Caki2 (cell line): ENCODE measurements around the gene ASIC1. TPM values are rescaled to one million over a fixed set of nuclear protein-coding genes. Genes with fewer than 3 reads are reported as not detected.
A peak's percentile ranks its signal among the peaks of the same experiment; 100 is the strongest.

Experiments
- DNase-seq: peaks from one replicate; pipeline ENCODE4 v3.0.0-alpha.2; 2015; ENCODE audit warnings: low read depth
- in situ Hi-C: cut with HindIII; loops from 2 replicates; pipeline ENCODE4 v1.10.0; 2016; ENCODE audit warnings: low sequenced_read_pairs, low pct_unique_long_range_greater_than_20kb, mixed read lengths
- total RNA-seq: library from RNA; depleted of rRNA; stranded (reverse); fragments of >200 nt; shearing (Covaris generic); gene quantifications from 2 replicates; pipeline ENCODE4 v1.2.3, GENCODE V29; 2014; ENCODE audit warnings: low replicate concordance

The ASIC1 gene
- total RNA-seq, 1 experiment from 2014 or later: 0.74 TPM

DNA sequence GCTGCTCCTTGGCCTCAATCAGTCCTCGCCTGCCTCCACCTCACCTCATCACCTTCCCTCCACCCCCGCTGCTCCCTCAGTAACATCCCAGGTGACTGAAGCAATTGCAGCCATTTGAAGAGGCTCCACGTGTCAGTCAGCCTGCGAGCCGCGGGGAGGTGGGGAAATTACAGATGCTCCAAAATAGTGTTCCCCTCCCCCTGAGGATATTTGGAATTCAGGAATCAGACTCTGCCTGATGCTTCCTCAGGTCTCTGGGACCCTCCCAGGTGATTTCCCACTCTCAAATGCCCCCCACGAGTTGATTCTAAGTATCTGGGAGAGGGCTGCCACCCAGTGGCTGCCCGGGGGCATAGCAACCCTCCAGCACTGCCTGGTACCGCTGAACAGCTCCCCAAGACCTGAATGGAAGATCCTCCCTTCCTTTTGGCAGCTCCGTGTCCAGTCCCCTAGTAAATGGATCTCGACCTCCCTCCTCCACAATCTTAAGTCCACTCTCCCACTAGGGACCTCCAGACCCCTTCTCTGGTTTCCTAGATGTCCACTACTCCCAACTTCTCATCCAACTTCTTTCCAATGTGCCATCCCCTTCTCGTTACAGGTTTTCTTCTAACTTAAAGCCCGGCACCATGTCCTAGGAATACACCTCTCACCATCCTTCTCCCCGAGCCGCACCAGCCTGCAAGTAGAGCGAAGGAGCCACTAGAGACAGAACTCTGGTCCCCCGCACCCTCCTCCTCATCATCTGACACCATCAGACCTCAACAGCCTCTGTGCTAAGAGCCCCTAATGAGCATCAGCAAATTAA is 1.4 kb upstream of the ASIC1 start:
- DNase-seq: peak; percentile 66
- in situ Hi-C loops: loop anchor here (25.0 kb wide), 1 partner anchor 94 kb away; the partner anchor contains the start of genes AQP2, AQP5 and AQP6

DNA sequence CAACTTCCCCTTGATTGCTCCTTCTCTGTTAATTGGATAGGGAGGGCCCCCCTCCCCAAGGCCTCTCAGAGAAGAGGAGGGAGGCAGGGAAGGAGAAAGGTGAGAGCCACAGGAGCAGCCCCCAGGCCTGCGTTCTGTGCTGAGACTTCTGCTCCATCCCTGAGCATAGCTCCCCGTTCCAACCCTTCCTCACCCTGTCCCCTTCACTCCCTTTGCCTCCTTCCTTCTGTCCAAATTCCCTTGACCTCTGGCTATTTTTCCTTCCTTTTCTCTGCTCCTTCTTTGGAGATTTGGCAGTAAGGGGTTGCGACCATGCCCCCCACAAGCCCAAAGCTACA is 788 bp upstream of the ASIC1 start:
- in situ Hi-C loops: loop anchor here (25.0 kb wide), 1 partner anchor 94 kb away; the partner anchor contains the start of genes AQP2, AQP5 and AQP6
- DNase-seq: no peak

DNA sequence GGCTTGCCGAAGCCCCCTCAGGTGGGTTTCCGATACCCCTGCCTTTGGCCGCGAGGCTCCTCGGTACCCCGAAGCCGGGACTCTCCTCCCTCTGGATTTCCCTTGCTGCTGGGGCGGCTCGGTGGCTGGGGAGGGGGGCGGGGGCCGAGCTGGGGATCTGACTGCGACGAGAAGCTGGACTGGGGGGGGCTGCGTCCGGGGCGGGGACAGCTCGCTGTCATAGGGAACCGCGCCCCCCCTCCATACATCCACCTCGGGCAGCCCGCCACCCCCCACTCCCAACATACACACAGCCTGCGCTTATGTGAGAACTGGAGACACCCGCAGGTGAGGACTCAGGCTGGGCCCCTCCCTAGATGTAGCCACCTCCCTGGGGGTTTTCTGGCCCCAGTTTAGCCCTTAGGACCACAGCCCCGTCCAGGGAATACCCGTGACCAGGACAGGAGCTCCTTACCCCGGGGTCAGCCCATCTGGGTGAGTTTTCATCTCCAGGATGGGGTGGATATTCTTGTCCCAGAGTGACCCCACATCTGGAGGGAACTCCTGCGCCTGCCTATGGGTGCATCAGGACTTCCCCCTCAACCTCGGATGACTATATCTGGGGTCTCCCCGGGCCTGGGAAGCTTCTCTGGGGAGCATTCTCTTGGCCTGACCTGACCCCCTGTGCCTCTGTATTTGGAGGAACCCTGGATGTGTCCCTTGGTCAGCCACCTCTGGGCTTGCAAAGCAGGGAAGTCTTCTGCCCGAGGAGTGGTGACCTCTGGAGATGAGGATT is 687 bp downstream of the ASIC1 start:
- in situ Hi-C loops: loop anchor here (25.0 kb wide), 1 partner anchor 96 kb away; the partner anchor contains the start of genes AQP2, AQP5 and AQP6

DNA sequence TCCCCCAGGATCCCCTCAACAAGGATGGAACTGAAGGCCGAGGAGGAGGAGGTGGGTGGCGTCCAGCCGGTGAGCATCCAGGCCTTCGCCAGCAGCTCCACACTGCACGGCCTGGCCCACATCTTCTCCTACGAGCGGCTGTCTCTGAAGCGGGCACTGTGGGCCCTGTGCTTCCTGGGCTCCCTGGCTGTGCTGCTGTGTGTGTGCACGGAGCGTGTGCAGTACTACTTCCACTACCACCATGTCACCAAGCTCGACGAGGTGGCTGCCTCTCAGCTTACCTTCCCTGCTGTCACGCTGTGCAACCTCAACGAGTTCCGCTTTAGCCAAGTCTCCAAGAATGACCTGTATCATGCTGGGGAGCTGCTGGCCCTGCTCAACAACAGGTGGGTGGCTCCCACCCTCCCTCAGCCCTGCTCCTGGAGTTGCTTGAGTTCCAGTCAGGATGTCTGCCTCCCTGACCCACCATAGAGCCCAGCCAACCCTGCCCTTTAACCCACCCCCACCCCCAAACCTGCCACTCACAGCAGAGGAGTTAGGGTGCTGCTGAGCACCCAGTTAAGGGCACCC is 1.4 kb downstream of the ASIC1 start:
- in situ Hi-C loops: loop anchor here (25.0 kb wide), 1 partner anchor 97 kb away; the partner anchor contains the start of genes AQP2, AQP5 and AQP6
- no peak for DNase-seq

More for the DNA sequence above, 687 bp downstream of the ASIC1 start:
- no peak for DNase-seq

DNA sequence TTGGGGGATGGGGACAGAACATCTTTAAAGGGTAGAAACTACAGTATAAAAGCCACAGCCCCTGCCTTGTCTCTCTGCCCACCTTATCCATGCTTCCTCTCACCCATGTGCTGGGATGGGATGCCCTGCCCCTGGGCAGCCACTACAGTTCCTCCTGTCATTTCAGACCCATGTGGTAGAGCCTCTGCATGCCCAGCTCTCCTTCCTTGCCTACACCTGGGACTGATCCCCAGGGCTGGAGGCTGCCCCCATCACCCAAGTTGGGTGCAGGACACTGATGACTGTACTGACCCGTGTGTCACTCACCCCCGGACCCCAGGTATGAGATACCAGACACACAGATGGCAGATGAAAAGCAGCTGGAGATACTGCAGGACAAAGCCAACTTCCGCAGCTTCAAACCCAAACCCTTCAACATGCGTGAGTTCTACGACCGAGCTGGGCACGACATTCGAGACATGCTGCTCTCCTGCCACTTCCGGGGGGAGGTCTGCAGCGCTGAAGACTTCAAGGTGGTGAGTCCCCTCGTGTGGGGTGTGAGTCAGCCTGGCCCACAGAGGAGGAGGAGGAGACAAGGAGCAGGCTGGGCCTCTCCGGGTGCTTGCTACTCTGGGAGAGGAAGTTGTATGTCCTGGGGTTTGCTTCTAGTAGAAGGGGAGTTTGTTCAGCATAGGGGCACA is 2.2 kb downstream of the ASIC1 start:
- no peak for DNase-seq
- in situ Hi-C loops: loop anchor here (25.0 kb wide), 1 partner anchor 97 kb away; the partner anchor contains the start of genes AQP2, AQP5 and AQP6

DNA sequence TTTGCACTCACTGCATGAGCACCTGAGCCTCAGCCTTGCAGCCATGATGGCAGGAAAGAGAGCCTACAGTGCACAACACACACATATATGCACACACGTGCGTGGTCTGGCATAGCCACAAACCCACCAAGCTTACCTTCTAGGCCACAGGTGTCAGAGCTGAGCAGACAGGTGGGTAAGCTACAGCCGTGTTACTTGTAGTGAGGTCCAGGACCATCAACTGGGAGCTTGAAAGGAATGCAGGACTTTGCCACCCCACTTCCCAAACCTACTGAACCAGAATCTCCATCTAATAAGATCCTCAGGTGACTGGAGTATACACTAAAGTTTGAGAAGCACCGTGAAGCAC is 2.7 kb downstream of the ASIC1 start:
- no peak for DNase-seq
- in situ Hi-C loops: loop anchor here (25.0 kb wide), 1 partner anchor 98 kb away; the partner anchor contains the start of genes AQP2, AQP5 and AQP6

DNA sequence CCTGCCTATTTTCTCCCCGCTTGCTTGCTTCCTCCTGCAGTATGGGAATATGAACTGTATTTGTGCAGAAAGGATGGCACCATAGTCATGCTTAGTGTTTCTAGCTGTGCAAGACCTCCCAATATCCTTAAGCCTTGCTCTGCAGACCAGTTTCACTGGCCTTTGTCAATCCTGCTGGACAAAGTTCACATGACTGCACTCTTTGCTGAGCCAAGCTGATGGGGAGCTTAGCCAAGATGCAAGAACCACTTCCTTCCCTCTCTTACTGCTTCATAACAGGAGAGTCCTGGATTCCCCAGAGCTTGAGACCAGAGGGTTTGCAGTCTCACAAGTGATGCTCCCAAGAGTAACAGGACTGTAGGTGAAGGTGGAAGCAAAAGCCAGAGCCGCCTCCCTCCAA is 3.8 kb downstream of the ASIC1 start:
- in situ Hi-C loops: loop anchor here (25.0 kb wide), 1 partner anchor 99 kb away; the partner anchor contains the start of genes AQP2, AQP5 and AQP6

DNA sequence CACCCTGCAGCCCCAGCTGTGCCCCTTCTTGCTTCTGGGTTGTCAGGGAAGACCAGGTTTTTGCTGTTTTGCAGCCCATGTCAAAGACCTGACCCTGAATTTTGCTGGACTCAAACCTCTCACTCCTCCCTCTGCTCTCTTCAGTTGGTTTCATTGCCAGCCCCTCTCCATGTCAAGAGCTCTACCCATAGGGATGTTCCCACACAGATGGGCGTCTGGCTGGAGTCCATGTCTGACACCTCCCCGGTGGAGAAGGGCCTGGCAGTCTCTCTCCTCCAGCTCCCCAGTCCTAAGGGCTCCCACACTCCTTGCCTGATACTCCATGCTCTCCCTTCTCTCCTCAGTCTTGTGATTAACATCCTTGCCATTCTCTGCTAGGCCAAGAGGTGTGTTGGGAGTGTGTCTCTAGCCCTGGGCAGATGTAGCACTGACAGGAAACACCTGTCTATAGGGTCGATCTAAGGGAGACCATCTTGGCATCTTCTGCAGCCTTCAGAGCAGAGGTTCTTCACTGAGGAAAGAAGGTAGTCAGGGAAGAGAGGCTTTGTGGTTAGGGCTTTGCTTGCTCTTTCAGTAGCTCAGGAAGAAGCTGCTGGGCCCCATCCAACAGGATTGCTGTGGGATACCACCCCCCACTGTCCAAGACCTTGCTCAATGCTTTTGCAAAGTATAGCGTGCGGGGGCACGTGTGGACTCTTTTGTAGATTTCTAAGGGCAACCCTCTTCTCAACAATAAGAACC is 4.7 kb downstream of the ASIC1 start:
- no peak for DNase-seq
- in situ Hi-C loops: loop anchor here (25.0 kb wide), 1 partner anchor 100 kb away; the partner anchor contains the start of genes AQP2, AQP5 and AQP6

More for the DNA sequence above, 3.8 kb downstream of the ASIC1 start:
- no peak for DNase-seq

DNA sequence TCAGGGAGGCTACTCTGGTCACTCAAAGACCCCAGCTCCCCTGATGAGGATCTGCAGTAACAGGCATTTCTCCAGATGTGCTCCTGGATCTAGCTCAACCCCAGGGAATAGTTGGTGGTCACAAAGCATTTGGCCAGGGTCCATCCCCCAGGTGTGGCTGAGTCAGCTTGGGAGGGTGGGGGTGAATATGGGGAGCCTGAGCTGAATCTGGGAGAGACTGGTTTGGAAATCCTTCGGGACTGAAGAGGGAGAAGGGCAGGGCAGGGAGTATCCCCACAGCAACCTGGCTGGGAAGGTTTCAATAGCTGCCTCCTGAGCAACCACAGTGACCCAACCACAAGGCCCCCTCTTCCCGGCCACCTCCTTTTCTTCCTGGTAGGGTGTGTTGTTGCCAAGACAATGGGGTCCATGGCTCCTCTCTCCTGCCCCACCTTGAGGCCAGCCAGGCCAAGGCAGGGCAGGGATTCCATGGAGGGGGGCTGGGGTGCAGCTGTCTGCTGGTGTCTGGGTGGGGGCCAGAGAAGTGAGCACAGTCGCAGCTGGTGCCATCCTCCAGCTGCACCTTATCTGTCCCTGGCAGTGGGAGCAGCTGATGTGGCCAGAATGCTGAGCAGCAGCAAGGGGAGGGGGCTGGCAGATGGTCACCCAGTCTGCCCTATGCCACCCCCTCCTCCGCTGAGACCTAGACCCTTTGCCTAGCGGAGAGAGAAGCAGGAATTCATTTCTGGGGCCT is 5.5 kb downstream of the ASIC1 start:
- in situ Hi-C loops: loop anchor here (25.0 kb wide), 1 partner anchor 101 kb away; the partner anchor contains the start of genes AQP2, AQP5 and AQP6
- no peak for DNase-seq

DNA sequence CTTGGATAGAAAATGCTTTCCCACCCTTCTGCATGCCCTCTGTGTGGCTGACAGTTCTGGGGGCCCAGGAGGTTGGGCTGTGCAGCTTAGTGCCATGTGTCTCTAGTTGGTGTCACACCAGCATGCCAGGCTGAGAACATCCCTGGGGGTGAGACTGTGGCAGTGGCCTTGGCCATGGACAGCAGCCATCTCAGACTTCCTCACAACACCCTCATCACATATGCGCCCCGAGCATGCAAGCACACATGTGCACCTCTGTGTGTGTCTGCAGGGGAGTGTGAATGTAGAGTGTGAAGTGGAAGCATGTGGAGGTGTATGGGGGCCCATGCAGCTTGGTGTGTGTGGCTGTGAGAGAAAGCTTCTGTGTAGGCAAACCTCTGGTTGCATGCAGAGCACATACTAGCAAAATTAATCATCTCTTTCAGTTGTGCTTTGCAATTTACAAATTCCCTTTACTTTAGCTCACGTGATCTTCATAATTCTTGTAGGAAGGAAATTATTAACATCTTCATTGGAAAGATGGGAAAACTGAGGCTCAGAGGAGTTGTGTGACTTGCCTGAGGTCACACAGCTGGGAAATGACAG is 8.4 kb downstream of the ASIC1 start:
- DNase-seq: no peak
- in situ Hi-C loops: loop anchor here (25.0 kb wide), 1 partner anchor 104 kb away; the partner anchor contains the start of genes AQP2, AQP5 and AQP6

DNA sequence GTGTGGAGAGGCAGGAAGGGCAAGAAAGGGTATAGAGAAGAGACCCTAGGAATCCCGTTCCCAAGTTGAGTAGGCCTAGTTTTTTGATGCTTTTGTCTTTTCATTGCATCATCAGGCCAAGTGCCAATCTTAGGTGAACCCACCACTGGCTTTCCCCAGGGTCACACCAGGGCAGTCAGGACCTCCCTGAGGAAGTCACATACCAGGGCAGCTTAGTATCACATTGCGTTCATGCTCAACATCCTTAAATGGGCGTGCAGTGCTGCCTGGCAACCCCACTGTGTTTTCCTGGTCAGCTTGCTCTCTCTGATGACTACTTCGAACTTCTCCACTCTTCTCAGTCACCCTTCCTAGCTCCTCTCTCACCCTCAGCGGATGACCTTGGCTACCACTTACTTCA is 9.0 kb downstream of the ASIC1 start:
- DNase-seq: peak; percentile 65
- in situ Hi-C loops: loop anchor here (25.0 kb wide), 1 partner anchor 104 kb away; the partner anchor contains the start of genes AQP2, AQP5 and AQP6

DNA sequence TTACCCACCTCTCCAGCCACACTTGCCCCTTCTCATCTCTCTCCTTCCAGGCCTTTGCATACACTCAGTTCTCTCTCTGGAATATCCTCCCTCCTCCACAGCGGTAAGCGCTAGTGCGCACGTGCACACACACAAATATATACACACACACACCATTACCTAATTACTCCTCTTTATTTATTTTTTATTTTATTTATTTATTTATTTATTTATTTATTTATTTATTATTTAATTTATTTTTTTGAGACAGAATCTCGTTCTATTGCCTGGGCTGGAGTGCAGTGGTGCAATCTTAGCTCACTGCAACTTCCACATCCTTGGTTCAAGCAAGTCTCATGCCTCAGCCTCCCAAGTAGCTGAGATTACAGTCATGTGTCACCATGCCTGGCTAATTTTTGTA is 11.7 kb downstream of the ASIC1 start:
- in situ Hi-C loops: loop anchor here (25.0 kb wide), 1 partner anchor 107 kb away; the partner anchor contains the start of genes AQP2, AQP5 and AQP6
- no peak for DNase-seq

DNA sequence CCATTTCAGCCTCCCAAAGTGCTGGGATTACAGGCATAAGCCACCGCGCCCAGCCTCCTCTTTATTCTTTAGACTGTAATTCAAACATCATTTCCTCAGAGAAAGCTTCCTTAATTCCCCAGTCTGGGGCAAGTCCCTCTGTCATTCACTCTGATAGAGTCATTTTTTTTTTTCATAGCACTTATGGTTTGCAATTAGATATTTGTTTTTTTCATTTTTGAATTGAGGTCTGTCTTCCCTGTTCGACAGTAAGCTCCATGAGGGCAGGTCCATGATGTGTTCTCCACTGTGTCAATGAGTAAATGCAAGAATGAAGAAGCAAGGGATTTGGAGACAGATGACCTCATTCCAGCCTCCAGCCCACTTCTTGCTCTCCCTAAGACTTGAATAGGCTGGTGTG is 12.1 kb downstream of the ASIC1 start:
- no peak for DNase-seq
- in situ Hi-C loops: loop anchor here (25.0 kb wide), 1 partner anchor 107 kb away; the partner anchor contains the start of genes AQP2, AQP5 and AQP6

DNA sequence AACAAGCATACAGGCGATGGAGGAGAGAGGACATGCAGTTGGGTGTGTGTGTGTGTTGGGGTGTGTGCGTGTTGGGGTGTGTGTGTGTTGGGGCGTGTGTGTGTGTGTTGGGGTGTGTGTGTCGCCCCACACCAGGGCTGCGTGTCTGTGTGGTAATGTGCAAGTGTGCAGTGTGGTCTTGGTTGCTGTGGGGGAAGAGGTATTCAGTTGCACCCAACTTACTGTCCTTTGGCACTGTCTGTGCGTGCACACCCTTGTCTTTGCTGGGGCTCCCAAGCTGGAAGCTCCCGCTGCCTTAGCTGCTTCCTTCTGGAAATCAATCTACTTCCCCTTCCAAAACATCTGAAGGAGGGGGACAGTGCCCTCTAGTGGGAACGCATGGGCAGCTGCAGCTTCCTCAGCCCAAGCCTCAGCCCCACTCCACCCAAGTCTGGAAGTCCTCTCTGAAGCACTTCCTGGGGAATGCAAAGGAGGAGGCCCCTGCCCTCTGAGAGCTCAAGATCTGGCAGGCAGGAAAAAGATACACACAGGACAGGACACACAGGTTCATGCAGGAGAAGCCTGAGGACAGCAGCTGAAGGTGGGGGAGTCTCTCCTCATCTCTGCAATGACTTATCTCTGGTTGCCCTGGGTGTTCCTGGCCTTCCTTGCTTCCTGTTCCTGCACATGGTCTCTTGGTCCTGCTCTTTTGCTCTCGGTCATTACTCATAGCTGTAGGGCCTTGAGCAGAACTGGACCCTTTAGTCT is 13.1 kb downstream of the ASIC1 start:
- DNase-seq: peak; percentile 76
- in situ Hi-C loops: loop anchor here (25.0 kb wide), 1 partner anchor 108 kb away; the partner anchor contains the start of genes AQP2, AQP5 and AQP6

DNA sequence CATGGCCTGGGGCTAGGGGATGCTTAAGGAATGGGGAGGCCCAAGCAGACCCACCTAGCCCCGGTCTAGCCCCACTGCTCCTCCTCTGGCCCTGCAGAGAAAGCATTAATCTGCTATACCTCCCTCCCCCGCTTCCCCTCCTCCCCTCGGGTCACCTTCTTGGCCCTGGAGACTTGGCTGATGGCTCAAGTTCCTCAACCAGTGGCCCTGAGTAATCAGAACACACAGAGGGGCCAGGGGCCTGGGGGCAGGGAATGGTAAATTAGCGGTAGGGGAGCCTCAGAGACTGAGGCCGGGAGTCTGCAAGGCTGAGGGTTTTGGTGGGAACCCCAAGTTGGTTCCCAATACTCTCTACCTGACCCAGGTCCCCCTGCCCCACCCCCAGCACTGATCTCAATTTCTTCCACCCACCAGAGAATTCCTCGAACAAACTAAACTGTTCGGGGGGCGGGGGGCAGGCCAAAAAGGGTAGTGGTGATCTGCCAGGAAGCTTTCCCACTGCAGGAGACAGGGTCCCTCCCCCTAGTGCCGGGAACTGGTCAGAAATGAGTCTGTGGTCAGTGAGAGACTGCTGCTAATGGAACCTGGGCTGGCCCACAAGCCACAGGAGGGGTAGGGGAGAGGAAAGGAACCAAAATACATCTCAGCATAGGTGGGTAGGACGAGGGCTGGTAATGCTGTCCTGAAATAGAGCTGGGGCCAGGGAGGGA is 15.0 kb downstream of the ASIC1 start:
- in situ Hi-C loops: loop anchor here (25.0 kb wide), 1 partner anchor 110 kb away; the partner anchor contains the start of genes AQP2, AQP5 and AQP6

More for the DNA sequence above, 15.0 kb downstream of the ASIC1 start:
- no peak for DNase-seq
